BJ (cell line): ENCODE results near the gene NPHP4. TPM values are rescaled to one million over a fixed set of nuclear protein-coding genes. Genes with fewer than 3 reads are reported as not detected.

Source experiments
- CTCF ChIA-PET: fragments of 350-600 bp; formaldehyde crosslinking; extraction: SDS; loops from one replicate; lab custom pipeline; 2021; ENCODE audit warnings: antibody characterized with exemption, inconsistent platforms; lab: Yijun Ruan, JAX
- POLR2A ChIA-PET: fragments of 300-600 bp; sonication (Branson Sonifier 250); formaldehyde crosslinking; extraction: SDS; loops from one replicate; lab custom pipeline; 2021; ENCODE audit warnings: antibody characterized with exemption; lab: Charles Lee
- DNase-seq: peaks from one replicate; pipeline ENCODE4 v3.0.0-alpha.2; 2011; ENCODE audit warnings: low read depth
- H3K27me3 ChIP-seq: 2 replicates; pipeline ENCODE4 v1.6.0; 2011; ENCODE audit warnings: low read length; ENCODE audit not compliant: control insufficient read depth, insufficient read depth
- H3K36me3 ChIP-seq: 2 replicates; pipeline ENCODE4 v1.5.1; 2011; ENCODE audit warnings: low read length; ENCODE audit not compliant: control insufficient read depth, insufficient read depth
- H3K4me3 ChIP-seq: 2 replicates; pipeline ENCODE4 v1.5.1; 2011; ENCODE audit warnings: low read depth, mild to moderate bottlenecking, control low read depth, low read length
- polyA plus RNA-seq: library from polyadenylated mRNA; depleted of rRNA; stranded (reverse); fragments of >200 nt; gene quantifications from 2 replicates; pipeline ENCODE4 v1.2.3, GENCODE V29; 2011
- TF ChIP-seq, protein P1 (sequence below): IDR thresholded peaks from 2 replicates; pipeline ENCODE4 v1.5.1; 2011; ENCODE audit warnings: low read depth, mild to moderate bottlenecking, control low read depth, inconsistent platforms, low read length, moderate library complexity; ENCODE audit not compliant: insufficient read depth

Gene NPHP4
- polyA plus RNA-seq, 1 experiment, result 4.3 TPM

DNA sequence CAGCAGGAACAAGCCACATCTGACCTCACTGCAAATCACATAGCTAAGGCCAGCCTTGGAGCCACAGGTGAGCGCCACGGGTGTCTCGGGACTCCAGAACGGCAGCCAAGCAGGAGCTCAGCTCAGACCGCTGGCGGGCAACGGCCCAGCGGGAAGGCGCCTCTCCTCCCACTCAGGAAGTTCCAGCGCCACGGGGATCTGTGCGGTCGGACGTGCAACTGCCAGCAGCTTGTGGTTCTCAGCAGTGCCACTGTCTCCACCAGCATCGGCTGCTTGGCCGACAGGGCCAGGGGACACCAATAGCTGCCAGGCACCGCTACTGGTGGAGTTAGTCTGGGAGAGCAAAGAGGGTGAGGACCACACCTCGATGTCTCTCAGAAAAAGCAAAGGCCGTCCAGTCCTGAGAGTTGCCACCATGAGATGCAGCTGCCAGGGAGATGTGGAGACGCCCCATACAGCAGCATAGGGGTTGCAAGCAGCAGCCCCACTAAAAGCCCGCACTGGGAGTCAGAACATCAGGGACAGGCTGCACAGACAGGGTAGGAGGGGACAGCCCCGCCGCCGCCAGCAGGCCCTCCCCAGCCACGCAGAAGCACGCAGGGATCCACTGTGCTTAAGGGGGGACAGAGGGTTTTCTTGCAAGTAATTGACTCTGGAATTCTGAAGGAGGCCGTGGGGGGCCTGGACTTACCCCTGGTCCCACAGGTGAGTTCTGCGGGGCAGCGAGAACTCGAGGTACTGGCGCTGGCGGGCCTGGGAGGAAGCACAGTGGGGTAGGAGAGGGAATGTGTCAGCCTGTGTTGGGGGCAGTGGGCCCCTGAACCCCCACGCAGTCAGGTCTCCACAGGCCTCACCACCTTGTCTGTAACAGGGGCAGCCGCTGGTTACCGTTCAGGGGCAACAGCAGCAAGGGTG is 83.5 kb downstream of the NPHP4 start:
- Histone ChIP-seq H3K27me3 (no peaks in the 10 kb centered on the region), H3K36me3 (peaks cover 2% of the 10 kb centered on the region), H3K4me3 (no peak overlapping the region)
- DNase-seq, result no peak
- ChIA-PET CTCF (interaction anchor here (0.7 to 4.2 kb wide), 3 partner anchors 8 to 10 kb away, joined by 4 to 29 read pairs (median 4); no protein-coding TSS in a partner anchor), POLR2A (no interaction called here)
- TF ChIP-seq, protein P1, sequence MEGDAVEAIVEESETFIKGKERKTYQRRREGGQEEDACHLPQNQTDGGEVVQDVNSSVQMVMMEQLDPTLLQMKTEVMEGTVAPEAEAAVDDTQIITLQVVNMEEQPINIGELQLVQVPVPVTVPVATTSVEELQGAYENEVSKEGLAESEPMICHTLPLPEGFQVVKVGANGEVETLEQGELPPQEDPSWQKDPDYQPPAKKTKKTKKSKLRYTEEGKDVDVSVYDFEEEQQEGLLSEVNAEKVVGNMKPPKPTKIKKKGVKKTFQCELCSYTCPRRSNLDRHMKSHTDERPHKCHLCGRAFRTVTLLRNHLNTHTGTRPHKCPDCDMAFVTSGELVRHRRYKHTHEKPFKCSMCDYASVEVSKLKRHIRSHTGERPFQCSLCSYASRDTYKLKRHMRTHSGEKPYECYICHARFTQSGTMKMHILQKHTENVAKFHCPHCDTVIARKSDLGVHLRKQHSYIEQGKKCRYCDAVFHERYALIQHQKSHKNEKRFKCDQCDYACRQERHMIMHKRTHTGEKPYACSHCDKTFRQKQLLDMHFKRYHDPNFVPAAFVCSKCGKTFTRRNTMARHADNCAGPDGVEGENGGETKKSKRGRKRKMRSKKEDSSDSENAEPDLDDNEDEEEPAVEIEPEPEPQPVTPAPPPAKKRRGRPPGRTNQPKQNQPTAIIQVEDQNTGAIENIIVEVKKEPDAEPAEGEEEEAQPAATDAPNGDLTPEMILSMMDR, result no peak

DNA sequence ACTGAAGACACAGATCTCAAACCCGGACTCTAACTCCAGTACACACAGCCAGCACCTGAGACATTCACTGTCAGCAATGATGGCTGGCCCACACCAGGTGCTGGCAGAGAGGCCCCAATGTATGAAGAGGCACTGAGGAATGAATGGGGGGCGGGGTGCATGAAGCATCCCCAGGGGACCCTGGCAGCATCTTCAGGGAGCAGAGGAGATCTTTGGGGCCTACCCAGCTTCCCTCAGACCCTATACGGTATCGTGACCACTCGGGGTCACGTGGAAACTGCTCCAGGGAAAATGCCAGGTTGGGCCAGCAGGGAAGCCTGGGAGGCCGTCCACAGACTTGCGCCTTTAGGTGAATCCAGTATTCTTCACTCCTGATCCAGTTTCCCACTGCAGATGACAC is 84.3 kb downstream of the NPHP4 start:
- H3K4me3 ChIP-seq, result no peak overlapping the region
- H3K27me3 ChIP-seq, result no peaks in the 10 kb centered on the region
- H3K36me3 ChIP-seq, result peaks cover 2% of the 10 kb centered on the region
- ChIA-PET POLR2A (no interaction called here), CTCF (interaction anchor here (0.7 to 4.2 kb wide), 2 partner anchors 9 to 11 kb away, joined by 4 to 29 read pairs; no protein-coding TSS in a partner anchor)
- no peak for DNase-seq
- TF ChIP-seq, protein P1, result no peak

DNA sequence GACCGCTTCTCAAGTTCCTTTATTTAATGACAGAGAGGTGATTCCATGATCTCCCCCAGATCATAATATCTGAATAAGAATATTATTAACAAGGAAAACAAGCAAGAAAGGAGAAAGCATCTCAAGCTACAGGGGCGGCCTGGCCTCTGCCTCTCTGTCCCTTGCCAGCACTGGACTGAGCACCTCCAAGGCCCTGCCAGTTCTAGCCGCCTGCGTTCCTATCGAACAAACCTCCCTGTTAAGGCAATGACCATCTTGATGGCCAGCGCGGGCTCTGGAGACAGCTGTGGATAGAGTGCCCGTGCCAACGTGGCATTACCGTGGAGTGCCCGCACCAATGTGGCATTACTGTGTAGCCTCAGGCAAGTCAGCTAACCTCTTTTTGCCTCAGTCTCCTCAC is 84.8 kb downstream of the NPHP4 start:
- H3K27me3 ChIP-seq, result no peaks in the 10 kb centered on the region
- H3K36me3 ChIP-seq, result peaks cover 2% of the 10 kb centered on the region

DNA sequence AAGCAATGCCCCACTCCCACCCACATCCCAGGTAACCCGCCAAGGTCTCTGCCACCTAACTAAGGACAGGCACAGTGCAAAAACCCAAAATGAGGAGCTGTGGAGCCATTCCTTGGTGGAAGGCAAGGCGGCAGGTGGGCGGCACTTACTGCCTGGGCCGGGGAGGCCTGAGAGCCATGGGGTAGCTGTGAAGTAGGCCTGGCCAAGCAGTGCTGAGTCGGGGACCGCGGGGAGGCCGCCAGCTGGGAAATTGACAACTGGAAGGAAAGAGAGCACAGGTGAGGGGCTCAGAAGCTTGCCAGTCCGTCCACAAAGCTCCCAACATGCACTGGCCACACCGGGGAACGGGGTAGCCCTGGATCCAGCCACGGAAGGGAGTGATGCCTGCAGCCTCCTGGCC is 85.3 kb downstream of the NPHP4 start:
- Histone ChIP-seq H3K4me3 (no peak overlapping the region), H3K27me3 (no peaks in the 10 kb centered on the region), H3K36me3 (peaks cover 2% of the 10 kb centered on the region)
- DNase-seq, result no peak
- ChIA-PET CTCF (interaction anchor here (4.2 kb wide), 1 partner anchor 10 kb away, joined by 29 read pairs; no protein-coding TSS in a partner anchor), POLR2A (no interaction called here)
- TF ChIP-seq, protein P1, result no peak

More for the DNA sequence above, 84.8 kb downstream of the NPHP4 start:
- no peak overlapping the region for H3K4me3 ChIP-seq
- no peak for DNase-seq
- ChIA-PET POLR2A (no interaction called here), CTCF (interaction anchor here (4.2 kb wide), 1 partner anchor 9 kb away, joined by 29 read pairs; no protein-coding TSS in a partner anchor)
- TF ChIP-seq, protein P1, result no peak

DNA sequence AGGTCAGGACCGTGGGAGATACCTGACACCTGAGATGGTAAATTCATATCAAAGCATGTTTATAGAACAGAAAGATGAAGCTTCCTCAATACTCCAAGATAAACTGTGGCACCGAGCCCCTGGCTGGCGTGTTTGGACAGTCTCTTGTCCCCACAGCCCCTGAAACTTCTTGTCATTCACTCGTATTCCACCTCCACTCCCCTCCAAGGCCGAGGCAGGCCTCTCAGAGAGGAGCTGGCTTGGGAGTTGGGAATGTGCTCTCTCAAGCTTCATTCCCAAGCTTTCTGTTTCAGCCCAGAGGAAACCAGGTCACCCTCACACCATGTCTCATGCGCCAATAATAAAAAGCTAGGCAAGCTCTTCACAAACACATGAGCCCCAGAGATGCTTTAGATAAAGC is 86.1 kb downstream of the NPHP4 start:
- DNase-seq, result no peak
- ChIA-PET CTCF (interaction anchor here (4.2 kb wide), 1 partner anchor 11 kb away, joined by 29 read pairs; no protein-coding TSS in a partner anchor), POLR2A (no interaction called here)
- TF ChIP-seq, protein P1, result no peak
- Histone ChIP-seq H3K36me3 (peaks cover 2% of the 10 kb centered on the region), H3K4me3 (no peak overlapping the region), H3K27me3 (no peaks in the 10 kb centered on the region)
